ENCODE measurements around the gene TACC2. TPM values are rescaled to one million over a fixed set of nuclear protein-coding genes. Genes with fewer than 3 reads are reported as not detected.

Gene TACC2
- total RNA-seq, 1 donor from 2014 or later, result 22.0 TPM

DNA sequence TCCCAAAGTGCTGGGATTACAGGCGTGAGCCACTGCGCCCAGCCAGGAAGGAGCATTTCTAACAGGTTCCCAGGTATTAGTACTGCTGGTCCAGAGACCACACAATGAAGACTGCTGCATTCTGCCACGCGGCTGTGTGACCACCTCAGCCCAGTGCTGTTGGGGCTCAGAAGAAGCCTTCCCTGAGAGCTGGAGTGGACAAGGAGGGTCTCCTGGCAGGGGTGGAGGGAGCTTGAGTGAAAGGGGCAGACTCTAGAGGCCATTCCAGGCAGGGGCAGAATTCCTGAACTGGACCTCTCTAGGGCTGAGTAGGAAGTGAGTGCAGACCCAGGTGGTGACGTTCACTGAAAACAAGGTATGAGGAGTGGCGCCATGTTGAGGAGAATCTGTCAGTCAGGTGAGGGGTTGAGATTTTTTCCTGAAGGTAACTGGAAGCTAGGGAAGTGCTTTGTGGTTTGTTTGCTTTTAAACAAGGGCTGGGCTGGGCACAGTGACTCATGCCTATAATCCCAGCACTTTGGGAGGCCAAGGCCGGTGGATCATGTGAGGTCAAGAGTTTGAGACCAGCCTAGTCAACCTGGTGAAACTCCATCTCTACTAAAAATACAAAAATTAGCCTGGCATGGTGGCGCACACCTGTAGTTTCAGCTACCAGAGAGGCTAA, 67.6 kb downstream of the TACC2 start:
- H3K9me3 Mint-ChIP-seq (ENCODE audit: unreplicated experiment), result no peaks in the 10 kb centered on the region
- no peaks in the 10 kb centered on the region for H3K36me3 Mint-ChIP-seq (ENCODE audit: low read depth, unreplicated experiment)
- Histone ChIP-seq H3K9ac (ENCODE audit: low read length) (no peak overlapping the region), H2AFZ (ENCODE audit: low read depth, low read length) (no peak overlapping the region), H3K36me3 (ENCODE audit: insufficient read depth, low read length) (no peaks in the 10 kb centered on the region), H3K27ac (ENCODE audit: low read depth, low read length) (no peak overlapping the region), H3K4me2 (ENCODE audit: low read length) (no peak overlapping the region), H3K9me3 (ENCODE audit: insufficient read depth, low read depth, low read length) (no peaks in the 10 kb centered on the region), H3K79me2 (ENCODE audit: insufficient read depth, low read length) (no peaks in the 10 kb centered on the region), H3K27me3 (ENCODE audit: insufficient read depth, low read length) (no peaks in the 10 kb centered on the region), H3K4me3 (ENCODE audit: insufficient read depth, low read depth, low read length) (no peak overlapping the region), H3K4me1 (ENCODE audit: insufficient read depth, low read length) (peaks cover 3% of the 10 kb centered on the region), H4K20me1 (ENCODE audit: insufficient read depth, low read length) (no peaks in the 10 kb centered on the region)
- H3K4me3 Mint-ChIP-seq (ENCODE audit: unreplicated experiment), result no peak overlapping the region
- FAIRE-seq (no peak), DNase-seq (ENCODE audit: low read depth) (no peak)
- peaks cover 7% of the 10 kb centered on the region for H3K27me3 Mint-ChIP-seq (ENCODE audit: low read depth, unreplicated experiment)
- H3K27ac Mint-ChIP-seq (ENCODE audit: unreplicated experiment), result no peak overlapping the region
- TF ChIP-seq EZH2 (IDR thresholded peaks at IDR 0.05; ENCODE audit: insufficient read depth, low read length), result no peak
- TF ChIP-seq, protein P1, sequence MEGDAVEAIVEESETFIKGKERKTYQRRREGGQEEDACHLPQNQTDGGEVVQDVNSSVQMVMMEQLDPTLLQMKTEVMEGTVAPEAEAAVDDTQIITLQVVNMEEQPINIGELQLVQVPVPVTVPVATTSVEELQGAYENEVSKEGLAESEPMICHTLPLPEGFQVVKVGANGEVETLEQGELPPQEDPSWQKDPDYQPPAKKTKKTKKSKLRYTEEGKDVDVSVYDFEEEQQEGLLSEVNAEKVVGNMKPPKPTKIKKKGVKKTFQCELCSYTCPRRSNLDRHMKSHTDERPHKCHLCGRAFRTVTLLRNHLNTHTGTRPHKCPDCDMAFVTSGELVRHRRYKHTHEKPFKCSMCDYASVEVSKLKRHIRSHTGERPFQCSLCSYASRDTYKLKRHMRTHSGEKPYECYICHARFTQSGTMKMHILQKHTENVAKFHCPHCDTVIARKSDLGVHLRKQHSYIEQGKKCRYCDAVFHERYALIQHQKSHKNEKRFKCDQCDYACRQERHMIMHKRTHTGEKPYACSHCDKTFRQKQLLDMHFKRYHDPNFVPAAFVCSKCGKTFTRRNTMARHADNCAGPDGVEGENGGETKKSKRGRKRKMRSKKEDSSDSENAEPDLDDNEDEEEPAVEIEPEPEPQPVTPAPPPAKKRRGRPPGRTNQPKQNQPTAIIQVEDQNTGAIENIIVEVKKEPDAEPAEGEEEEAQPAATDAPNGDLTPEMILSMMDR (IDR thresholded peaks at IDR 0.05; ENCODE audit: insufficient read depth, low read depth, low read length), result no peak
- H3K4me1 Mint-ChIP-seq (ENCODE audit: low read depth, unreplicated experiment), result peaks cover 11% of the 10 kb centered on the region

GRCh38 chr10:122057841-122058413, 69.0 kb downstream of the TACC2 start:
- H3K9me3 Mint-ChIP-seq (ENCODE audit: unreplicated experiment), result no peaks in the 10 kb centered on the region
- no peaks in the 10 kb centered on the region for H3K36me3 Mint-ChIP-seq (ENCODE audit: low read depth, unreplicated experiment)
- H3K4me1 Mint-ChIP-seq (ENCODE audit: low read depth, unreplicated experiment), result peaks cover 15% of the 10 kb centered on the region
- H3K27me3 ChIP-seq (ENCODE audit: insufficient read depth, low read length), result no peaks in the 10 kb centered on the region
- no peak overlapping the region for H3K27ac ChIP-seq (ENCODE audit: low read depth, low read length)
- no peak overlapping the region for H3K4me2 ChIP-seq (ENCODE audit: low read length)
- no peak overlapping the region for H3K9ac ChIP-seq (ENCODE audit: low read length)
- no peaks in the 10 kb centered on the region for H4K20me1 ChIP-seq (ENCODE audit: insufficient read depth, low read length)
- FAIRE-seq (no peak), DNase-seq (ENCODE audit: low read depth) (no peak)
- no peaks in the 10 kb centered on the region for H3K9me3 ChIP-seq (ENCODE audit: insufficient read depth, low read depth, low read length)
- peaks cover 7% of the 10 kb centered on the region for H3K27me3 Mint-ChIP-seq (ENCODE audit: low read depth, unreplicated experiment)
- peaks cover 7% of the 10 kb centered on the region for H3K4me1 ChIP-seq (ENCODE audit: insufficient read depth, low read length)
- TF ChIP-seq, protein P1 (IDR thresholded peaks at IDR 0.05; ENCODE audit: insufficient read depth, low read depth, low read length), result no peak
- no peak for TF ChIP-seq EZH2 (IDR thresholded peaks at IDR 0.05; ENCODE audit: insufficient read depth, low read length)
- H3K36me3 ChIP-seq (ENCODE audit: insufficient read depth, low read length), result no peaks in the 10 kb centered on the region
- no peaks in the 10 kb centered on the region for H3K79me2 ChIP-seq (ENCODE audit: insufficient read depth, low read length)
- no peak overlapping the region for H3K27ac Mint-ChIP-seq (ENCODE audit: unreplicated experiment)
- no peak overlapping the region for H2AFZ ChIP-seq (ENCODE audit: low read depth, low read length)
- no peak overlapping the region for H3K4me3 Mint-ChIP-seq (ENCODE audit: unreplicated experiment)
- no peak overlapping the region for H3K4me3 ChIP-seq (ENCODE audit: insufficient read depth, low read depth, low read length)

GRCh38 chr10:122060250-122060649, 71.3 kb downstream of the TACC2 start:
- DNase-seq (ENCODE audit: low read depth) (peak; percentile 46), FAIRE-seq (no peak)
- Histone ChIP-seq H3K4me3 (ENCODE audit: insufficient read depth, low read depth, low read length) (no peak overlapping the region), H3K4me1 (ENCODE audit: insufficient read depth, low read length) (peaks cover 14% of the 10 kb centered on the region), H3K9me3 (ENCODE audit: insufficient read depth, low read depth, low read length) (no peaks in the 10 kb centered on the region), H3K4me2 (ENCODE audit: low read length) (no peak overlapping the region), H3K36me3 (ENCODE audit: insufficient read depth, low read length) (no peaks in the 10 kb centered on the region), H3K27ac (ENCODE audit: low read depth, low read length) (no peak overlapping the region), H3K79me2 (ENCODE audit: insufficient read depth, low read length) (no peaks in the 10 kb centered on the region), H3K9ac (ENCODE audit: low read length) (no peak overlapping the region), H3K27me3 (ENCODE audit: insufficient read depth, low read length) (no peaks in the 10 kb centered on the region), H2AFZ (ENCODE audit: low read depth, low read length) (no peak overlapping the region), H4K20me1 (ENCODE audit: insufficient read depth, low read length) (no peaks in the 10 kb centered on the region)
- H3K27me3 Mint-ChIP-seq (ENCODE audit: low read depth, unreplicated experiment), result peaks cover 7% of the 10 kb centered on the region
- no peaks in the 10 kb centered on the region for H3K36me3 Mint-ChIP-seq (ENCODE audit: low read depth, unreplicated experiment)
- H3K9me3 Mint-ChIP-seq (ENCODE audit: unreplicated experiment), result no peaks in the 10 kb centered on the region
- TF ChIP-seq EZH2 (IDR thresholded peaks at IDR 0.05; ENCODE audit: insufficient read depth, low read length), result no peak
- TF ChIP-seq, protein P1 (IDR thresholded peaks at IDR 0.05; ENCODE audit: insufficient read depth, low read depth, low read length), result no peak
- H3K4me1 Mint-ChIP-seq (ENCODE audit: low read depth, unreplicated experiment), result peaks cover 20% of the 10 kb centered on the region
- H3K27ac Mint-ChIP-seq (ENCODE audit: unreplicated experiment), result no peak overlapping the region
- H3K4me3 Mint-ChIP-seq (ENCODE audit: unreplicated experiment), result no peak overlapping the region

Measured in astrocyte (in vitro differentiated cells and primary cell).